Aorta (tissue), 5 donors: Measurements from ENCODE around the gene CHCHD6. TPM values are rescaled to one million over a fixed set of nuclear protein-coding genes. Genes with fewer than 3 reads are reported as not detected.

Source experiments
- ATAC-seq: fragments of 200-7000 bp; cut with Tn5 transposase; one replicate; pipeline ENCODE4 v1.9.1; 2022; ENCODE audit warnings: moderate library complexity; ENCODE audit not compliant: low FRiP score
- DNase-seq, 2 donors: peaks; one replicate each; pipeline ENCODE4 v3.0.0-alpha.2; 2020
- H3K27ac ChIP-seq, 2 donors: one replicate each; pipeline ENCODE4 v1.5.1; 2013; ENCODE audit warnings: low read length in 2 of 2, mild to moderate bottlenecking in 2 of 2, moderate library complexity in 2 of 2, control low read depth in 1 of 2, inconsistent platforms in 1 of 2, low read depth in 1 of 2
- H3K27me3 ChIP-seq, 2 donors: one replicate each; pipeline ENCODE4 v1.6.1; 2013; ENCODE audit warnings: control low read depth in 1 of 2, low read length in 1 of 2, mild to moderate bottlenecking in 1 of 2, moderate library complexity in 1 of 2; ENCODE audit not compliant: insufficient read depth in 2 of 2, control insufficient read depth in 1 of 2
- H3K36me3 ChIP-seq, 2 donors: one replicate each; pipeline ENCODE4 v1.6.1; 2013; ENCODE audit warnings: control low read depth in 1 of 2, low read length in 1 of 2, mild to moderate bottlenecking in 1 of 2; ENCODE audit not compliant: insufficient read depth in 2 of 2, control insufficient read depth in 1 of 2
- H3K4me1 ChIP-seq, 2 donors: one replicate each; pipeline ENCODE4 v1.6.1; 2013; ENCODE audit warnings: low read length in 2 of 2, control low read depth in 1 of 2, mild to moderate bottlenecking in 1 of 2, moderate library complexity in 1 of 2; ENCODE audit not compliant: insufficient read depth in 2 of 2, control insufficient read depth in 1 of 2
- H3K4me3 ChIP-seq, 2 donors: one replicate each; pipeline ENCODE4 v1.5.1; 2013; ENCODE audit warnings: low read length in 2 of 2, control low read depth in 1 of 2, mild to moderate bottlenecking in 1 of 2
- H3K9me3 ChIP-seq: one replicate; pipeline ENCODE4 v1.6.1; 2013; ENCODE audit warnings: mild to moderate bottlenecking, low read length; ENCODE audit not compliant: control insufficient read depth
- WGBS, 2 donors: extraction: QIAGEN DNeasy Blood & Tissue Kit; methylation state at CpG; one replicate each; pipeline ENCODE4 v1.1.7; 2013; 5-methylcytosine and 5-hydroxymethylcytosine counted together
- intact Hi-C, 2 donors: fragments of 100-400 bp; cut with DNase I; formaldehyde crosslinking; loops; one replicate each; pipeline versions ENCODE4 v1.14.2 to v1.15.0; 2022
- polyA plus RNA-seq, 2 donors: library from polyadenylated mRNA; stranded (reverse); fragments of 200-250 nt; gene quantifications; one replicate each; pipeline ENCODE4 v1.2.3, GENCODE V29; 2013
- total RNA-seq, 2 donors: library from RNA; stranded (reverse); fragmentation: NEBNext Ultra II Directional; extraction: Animal tissue kit (Norgen Biotek cat#: 25700); gene quantifications; one replicate each; pipeline ENCODE4 v1.2.1, GENCODE V29; 2021
- donor health status: healthy with polysubstance abuse.
- donor health status: Bipolar disorder and iron deficiency.
- donor health status: DM: no; HTN: no; CAD: no.
- donor health status: DM: no; HTN: no; CAD: no.
- donor health status: DM: yes; HTN: yes; CAD: no.

Gene CHCHD6
- total and polyA plus RNA-seq, 4 donors, result 10.8 to 24.6 (median 11.9) TPM

DNA sequence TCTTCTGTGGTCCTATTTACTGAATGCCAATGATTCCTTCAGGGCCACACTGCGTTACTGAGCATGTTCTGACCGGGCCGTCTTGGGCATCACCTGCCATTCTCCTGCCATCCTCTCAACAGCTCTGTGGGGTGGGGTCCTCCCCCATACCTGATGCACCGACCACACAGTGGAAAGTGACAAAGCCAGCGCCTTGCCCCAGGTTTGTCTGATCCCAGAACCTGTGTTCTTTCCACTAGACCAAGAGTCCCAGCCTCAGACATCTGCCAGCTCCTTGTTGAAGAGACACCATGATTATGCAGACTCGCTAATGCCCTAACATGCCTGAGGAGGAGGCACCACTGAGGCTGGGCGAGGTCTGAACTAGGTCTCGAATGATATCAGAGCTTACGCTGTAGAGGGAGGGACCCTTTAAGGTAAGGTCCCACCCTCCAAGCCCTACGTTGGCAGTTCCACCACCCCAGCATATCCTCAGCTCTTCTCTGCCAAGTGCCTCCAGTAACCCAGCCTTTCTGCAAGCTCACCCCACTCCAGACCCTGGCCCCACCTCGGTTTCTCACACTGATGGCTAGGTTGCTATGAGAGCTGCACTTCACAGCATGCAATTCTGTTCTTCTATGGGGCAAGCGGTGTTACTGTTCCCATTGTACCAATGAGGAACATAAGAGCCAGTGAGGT is 249.1 kb downstream of the CHCHD6 start:
- no peaks in the 10 kb centered on the region for H3K27me3 ChIP-seq
- intact Hi-C loops, result no loop called here
- 96 to 97% methylated on average over 12 of the region's 12 CpGs for WGBS, 2 donors
- no peak for ATAC-seq
- H3K36me3 ChIP-seq, result no peaks in the 10 kb centered on the region
- no peak overlapping the region for H3K4me3 ChIP-seq
- H3K4me1 ChIP-seq, result no peaks in the 10 kb centered on the region
- DNase-seq, result peak; percentile 38 to 41
- H3K27ac ChIP-seq, result no peak overlapping the region
- H3K9me3 ChIP-seq, result no peaks in the 10 kb centered on the region

DNA sequence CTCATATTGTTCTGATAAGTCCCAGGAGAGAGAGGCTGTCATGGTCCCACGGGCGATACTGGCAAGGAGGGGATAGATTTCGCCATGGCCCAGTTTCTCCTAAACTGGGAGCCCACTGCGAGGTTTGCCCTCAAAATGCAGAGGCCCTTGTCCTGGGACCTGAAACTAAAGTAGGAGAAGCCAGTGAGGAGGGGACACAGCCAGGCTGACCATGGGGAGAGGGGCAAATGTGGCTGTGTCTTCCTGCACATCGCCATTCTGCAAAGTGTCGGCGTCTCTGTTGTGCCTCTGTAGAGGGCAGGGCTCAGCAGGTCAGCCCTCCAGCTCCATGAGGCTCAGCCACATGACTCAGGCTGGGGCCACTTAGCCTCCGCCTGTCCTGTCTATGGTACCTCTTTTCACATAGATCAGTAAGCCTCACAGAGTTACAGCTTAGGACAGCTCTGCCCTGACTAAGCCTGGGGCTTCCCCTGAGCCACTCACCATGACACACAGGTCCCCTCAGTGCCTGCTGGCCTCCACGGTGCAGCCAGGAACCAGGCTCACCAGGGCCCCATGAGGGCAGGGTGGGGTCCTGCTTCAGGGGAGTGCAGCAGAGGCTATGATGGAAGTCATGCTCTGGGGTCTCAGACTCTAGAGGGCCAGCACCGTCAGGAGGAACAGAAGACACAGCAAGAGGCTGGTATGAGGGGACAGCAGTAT is 250.3 kb downstream of the CHCHD6 start:
- no peak overlapping the region for H3K4me3 ChIP-seq
- intact Hi-C loops, result no loop called here
- no peaks in the 10 kb centered on the region for H3K9me3 ChIP-seq
- no peaks in the 10 kb centered on the region for H3K27me3 ChIP-seq
- H3K27ac ChIP-seq, result no peak overlapping the region
- WGBS, 2 donors, result 91 to 92% methylated on average over 10 of the region's 10 CpGs
- ATAC-seq (no peak), DNase-seq (peak; percentile 43 to 62)
- H3K36me3 ChIP-seq, result no peaks in the 10 kb centered on the region
- no peaks in the 10 kb centered on the region for H3K4me1 ChIP-seq

DNA sequence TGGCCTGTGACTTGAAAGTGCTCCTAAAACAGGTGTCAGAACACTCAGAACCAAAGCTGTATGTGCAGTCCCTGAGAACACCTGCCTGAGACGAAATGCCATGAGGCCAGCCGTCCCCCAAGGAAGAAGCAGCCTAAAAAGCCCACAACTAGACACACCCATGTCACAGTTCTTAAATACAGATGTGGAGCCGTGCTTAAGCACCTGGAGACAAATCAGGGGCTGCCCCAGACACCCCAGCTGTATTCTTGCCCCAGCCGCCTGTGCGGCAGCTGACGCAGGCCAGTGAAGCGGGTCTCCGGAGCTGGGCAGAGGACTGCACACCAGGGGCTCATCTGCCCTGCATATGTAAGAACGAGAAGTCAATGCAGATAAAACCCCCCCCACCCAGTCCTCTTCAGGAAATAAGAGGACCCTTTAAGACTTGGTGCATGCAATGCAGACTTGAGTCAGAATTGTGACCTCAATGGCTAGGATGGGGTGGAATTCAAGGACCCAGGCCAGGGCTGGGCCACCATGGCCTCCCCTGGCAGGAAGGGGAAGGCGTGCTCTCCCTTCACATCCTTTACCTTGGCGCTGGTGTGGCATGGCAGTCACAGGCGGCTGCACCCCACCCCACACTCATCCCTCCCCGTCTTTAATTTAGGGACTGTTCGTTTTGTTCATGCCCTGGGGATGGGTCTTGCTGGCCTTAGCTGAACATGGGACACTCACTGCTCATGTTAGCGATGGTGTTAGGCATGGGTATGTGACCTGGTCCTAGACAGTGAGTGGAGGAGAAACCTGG is 251.2 kb downstream of the CHCHD6 start:
- H3K9me3 ChIP-seq, result no peaks in the 10 kb centered on the region
- intact Hi-C loops, result no loop called here
- DNase-seq (peak; percentile 17 to 45), ATAC-seq (no peak)
- no peaks in the 10 kb centered on the region for H3K4me1 ChIP-seq
- no peak overlapping the region for H3K4me3 ChIP-seq
- H3K36me3 ChIP-seq, result no peaks in the 10 kb centered on the region
- WGBS, 2 donors, result 96 to 97% methylated on average over 15 of the region's 15 CpGs
- H3K27me3 ChIP-seq, result no peaks in the 10 kb centered on the region
- no peak overlapping the region for H3K27ac ChIP-seq

DNA sequence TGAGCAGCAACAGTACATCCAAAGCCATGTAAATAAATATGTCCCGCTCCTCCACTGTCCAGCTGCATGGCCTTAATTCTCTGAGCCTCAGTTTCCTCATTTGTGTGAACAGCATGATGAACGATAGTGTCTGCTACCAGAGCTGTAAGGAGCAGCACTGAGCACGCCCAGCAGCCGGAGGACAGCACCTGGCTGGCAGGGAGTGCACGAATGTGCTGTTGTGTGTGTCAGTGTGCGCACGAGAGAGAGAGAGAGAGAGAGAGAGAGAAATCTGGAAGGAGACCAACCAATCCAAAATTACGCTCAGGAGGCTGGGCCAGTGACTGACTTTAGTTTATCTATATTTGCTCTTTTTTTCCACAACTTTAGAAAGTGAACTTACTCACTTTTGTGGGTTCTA is 252.3 kb downstream of the CHCHD6 start:
- H3K4me3 ChIP-seq, result no peak overlapping the region
- WGBS, 2 donors, result 83 to 85% methylated on average over 8 of the region's 8 CpGs
- intact Hi-C loops, result no loop called here
- no peak for ATAC-seq
- peak; percentile 26 to 33 for DNase-seq
- H3K27ac ChIP-seq, result no peak overlapping the region
- H3K27me3 ChIP-seq, result no peaks in the 10 kb centered on the region
- no peaks in the 10 kb centered on the region for H3K36me3 ChIP-seq
- H3K9me3 ChIP-seq, result no peaks in the 10 kb centered on the region
- no peaks in the 10 kb centered on the region for H3K4me1 ChIP-seq

DNA sequence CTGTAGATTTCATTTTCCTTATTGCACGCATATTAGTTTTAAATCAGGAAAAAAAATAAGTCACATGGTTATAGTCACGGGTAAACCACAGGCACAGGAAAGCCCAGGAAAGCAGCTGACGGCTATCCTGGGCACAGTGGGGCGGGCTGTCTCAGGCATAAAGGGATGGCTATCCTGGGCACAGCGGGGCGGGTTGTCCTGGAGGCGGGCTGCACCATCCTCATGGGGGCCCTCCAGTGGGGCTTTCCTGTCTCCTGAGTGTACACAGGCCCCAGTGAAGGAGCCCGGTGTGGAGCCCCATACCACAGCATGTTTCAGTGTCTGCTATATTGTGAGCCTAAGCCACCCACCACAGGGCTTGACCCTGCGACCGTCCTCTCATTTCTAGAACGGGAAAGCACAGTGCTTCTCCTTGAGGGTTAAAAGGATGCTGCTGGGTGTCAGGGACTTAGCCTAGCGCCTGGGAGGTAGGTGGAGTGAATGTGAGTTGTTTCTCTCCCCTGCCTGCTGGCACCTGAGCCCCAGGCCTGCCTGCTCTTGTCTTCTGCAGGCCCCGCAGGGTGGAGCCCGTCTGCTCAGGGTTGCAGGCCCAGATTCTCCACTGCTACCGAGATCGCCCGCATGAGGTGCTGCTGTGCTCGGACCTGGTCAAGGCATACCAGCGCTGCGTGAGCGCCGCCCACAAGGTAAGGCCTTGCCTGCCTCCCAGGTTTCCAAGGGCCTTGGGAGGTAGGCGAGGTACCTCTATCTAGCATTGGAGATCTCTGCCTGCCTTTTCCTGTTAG is 253.0 kb downstream of the CHCHD6 start:
- Histone ChIP-seq H3K9me3 (no peaks in the 10 kb centered on the region), H3K4me1 (peaks cover 0 to 2% of the 10 kb centered on the region in 2 donors), H3K27ac (no peak overlapping the region), H3K36me3 (no peaks in the 10 kb centered on the region), H3K27me3 (no peaks in the 10 kb centered on the region), H3K4me3 (no peak overlapping the region)
- ATAC-seq (no peak), DNase-seq (peak; percentile 54 to 73)
- intact Hi-C loops, result no loop called here
- 87 to 92% methylated on average over 23 of the region's 23 CpGs for WGBS, 2 donors

DNA sequence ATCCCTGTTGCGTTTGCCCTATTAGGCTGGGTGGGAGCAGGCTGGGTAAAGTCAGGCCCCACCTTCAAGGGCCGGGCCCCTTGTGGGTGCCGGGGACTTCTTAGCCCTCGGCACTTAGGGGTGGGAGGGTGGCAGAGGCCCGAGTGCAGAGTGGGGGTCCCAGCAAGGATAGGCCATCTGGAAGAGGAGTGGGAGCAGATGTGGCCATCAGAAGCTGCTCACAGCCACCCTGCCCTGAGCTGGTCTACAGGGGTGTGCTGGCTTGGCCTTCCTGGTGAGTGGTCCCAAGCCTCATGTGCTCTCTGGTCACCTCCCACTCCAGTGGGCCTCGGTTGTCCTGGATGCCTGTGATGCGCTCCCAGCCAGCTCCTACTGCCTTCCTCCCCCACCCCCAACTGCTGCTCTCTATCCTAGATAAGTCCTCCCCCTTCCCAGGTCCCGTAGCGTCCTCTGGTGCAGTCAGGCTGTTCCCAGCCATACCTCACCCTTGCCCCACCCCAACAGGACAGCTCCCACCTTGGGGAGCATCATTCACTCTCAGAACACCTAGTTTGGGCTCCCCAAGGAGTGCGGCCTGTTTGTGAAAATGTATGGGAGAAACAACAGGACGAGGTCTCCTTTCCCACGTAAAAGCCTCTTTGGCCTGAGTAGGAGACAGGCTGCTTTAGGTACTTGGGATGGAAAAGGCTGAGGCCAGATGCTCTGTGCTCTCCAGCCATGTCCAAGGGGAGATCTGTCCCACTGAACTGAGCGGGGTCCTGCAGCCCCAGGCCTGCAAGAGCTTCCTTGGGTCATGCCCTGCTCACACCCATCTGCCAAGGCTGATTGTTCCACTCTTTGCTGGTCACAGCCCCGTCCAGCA is 254.0 kb downstream of the CHCHD6 start:
- Histone ChIP-seq H3K4me1 (peaks cover 0 to 2% of the 10 kb centered on the region in 2 donors), H3K27ac (no peak overlapping the region), H3K36me3 (no peaks in the 10 kb centered on the region), H3K9me3 (no peaks in the 10 kb centered on the region), H3K27me3 (no peaks in the 10 kb centered on the region), H3K4me3 (no peak overlapping the region)
- peak; percentile 29 to 65 for DNase-seq
- intact Hi-C loops, result no loop called here
- ATAC-seq, result no peak
- WGBS, 2 donors, result 95% methylated on average over 14 of the region's 14 CpGs

DNA sequence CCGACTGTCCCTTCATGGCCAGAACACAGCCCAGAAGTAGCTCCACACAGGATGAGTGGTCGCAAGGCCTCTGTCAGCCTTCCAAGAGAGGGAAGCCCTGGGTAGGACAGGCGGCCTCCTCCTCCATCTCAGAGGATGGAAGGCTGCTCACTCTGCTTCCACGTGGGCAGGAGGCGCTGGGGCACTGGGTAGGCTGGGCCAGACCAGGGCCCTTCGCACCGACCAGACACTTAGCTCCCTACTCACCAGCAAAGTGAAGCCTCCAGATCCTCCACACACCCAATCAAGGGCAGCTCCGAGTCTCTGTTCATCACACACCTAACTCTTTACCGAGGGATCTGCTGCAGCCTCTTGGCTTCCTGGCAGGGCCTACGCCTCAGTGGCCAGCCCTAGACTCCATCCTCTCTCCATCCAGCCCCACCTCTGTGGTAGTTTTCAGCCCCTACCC is 254.6 kb downstream of the CHCHD6 start:
- WGBS, 2 donors, result 83 to 84% methylated on average over 10 of the region's 10 CpGs
- Histone ChIP-seq H3K36me3 (no peaks in the 10 kb centered on the region), H3K4me3 (no peak overlapping the region), H3K27me3 (no peaks in the 10 kb centered on the region), H3K4me1 (peaks cover 0 to 2% of the 10 kb centered on the region in 2 donors), H3K27ac (no peak overlapping the region), H3K9me3 (no peaks in the 10 kb centered on the region)
- DNase-seq (peak; percentile 20 to 54), ATAC-seq (no peak)
- intact Hi-C loops, result no loop called here
